ENCODE data around the gene TXNRD2. TPM values are rescaled to one million over a fixed set of nuclear protein-coding genes. Genes with fewer than 3 reads are reported as not detected.

The TXNRD2 gene
- total and polyA plus RNA-seq, 8 donors = 6.4 to 69.5 (median 42.3) TPM

DNA sequence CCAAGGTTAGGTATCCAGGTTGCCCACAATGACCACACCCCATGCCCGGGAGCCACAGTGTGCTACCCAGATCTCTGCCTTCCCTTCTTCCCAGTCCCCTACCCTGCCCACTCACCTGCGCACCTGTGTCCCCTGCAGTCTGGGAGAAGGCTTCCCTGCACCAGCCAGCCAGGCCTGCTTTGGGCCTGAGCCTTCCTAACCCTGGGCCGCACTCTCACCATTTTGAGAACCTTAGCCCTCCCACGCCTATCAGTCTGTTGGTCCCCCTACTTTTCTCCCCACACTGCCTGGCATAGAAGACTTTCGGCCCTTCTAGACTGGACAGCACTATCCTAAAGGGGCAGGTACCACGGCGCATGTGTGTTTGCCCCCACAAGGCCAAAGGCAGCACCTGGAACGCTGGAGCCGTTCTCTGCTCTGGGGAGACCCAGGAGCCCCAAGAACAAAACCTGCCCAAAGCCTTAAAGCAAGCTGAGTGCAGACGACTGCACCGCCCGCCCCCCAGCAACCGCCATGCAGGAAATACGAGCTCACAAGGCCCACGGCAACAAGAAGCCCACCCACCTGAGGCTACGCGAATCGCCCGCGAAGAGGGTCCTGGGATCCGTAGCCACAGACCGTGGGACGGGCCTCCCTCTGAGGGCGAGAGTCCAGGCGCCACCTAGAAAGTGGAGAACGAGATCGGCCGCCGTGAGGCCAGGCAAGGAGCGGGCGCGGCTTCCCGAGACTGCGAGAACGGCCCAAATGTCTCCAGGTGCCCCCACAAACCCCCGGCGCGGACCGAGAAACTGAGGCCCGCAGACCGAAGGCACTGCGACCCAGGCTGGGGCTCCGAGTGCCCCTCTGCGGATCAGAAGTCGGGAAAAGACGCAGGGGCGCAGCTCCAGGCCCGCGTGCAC lies 87.5 kb downstream of the TXNRD2 start:
- peak overlapping the region; percentile 87 to 95 (median 94) for H3K27ac ChIP-seq
- intact Hi-C loops (cut with DNase I; ENCODE audit: low total_unique reads) = no loop called here
- H3K4me1 ChIP-seq = peaks cover 42 to 60% (median 53%) of the 10 kb centered on the region in 4 donors
- no peaks in the 10 kb centered on the region for H3K27me3 ChIP-seq
- H3K36me3 ChIP-seq = peaks cover 17 to 31% (median 30%) of the 10 kb centered on the region in 4 donors
- H3K9me3 ChIP-seq = no peaks in the 10 kb centered on the region
- TF ChIP-seq POLR2AphosphoS5 (IDR thresholded peaks at IDR 0.05) = no peak
- no peak for TF ChIP-seq POLR2A (IDR thresholded peaks at IDR 0.05)
- TF ChIP-seq CTCF (IDR thresholded peaks at IDR 0.05) = no peak
- DNase-seq = peak; percentile 25 to 35
- peak overlapping the region; percentile 80 to 87 (median 84) for H3K4me3 ChIP-seq
- 1% methylated on average over 11 to 49 of the region's 49 CpGs for WGBS, 5 donors

- WGBS, 5 donors = 16 to 38% (median 23%) methylated on average over 11 of the region's 11 CpGs
- no peak for TF ChIP-seq EP300 (IDR thresholded peaks at IDR 0.05)
- TF ChIP-seq POLR2A (IDR thresholded peaks at IDR 0.05) = no peak
- no peak for TF ChIP-seq POLR2AphosphoS5 (IDR thresholded peaks at IDR 0.05)
- no peak for TF ChIP-seq CTCF (IDR thresholded peaks at IDR 0.05)
- no peaks in the 10 kb centered on the region for H3K9me3 ChIP-seq
- peak in 1 of 2 donors; percentile 12 for DNase-seq
- peaks cover 17 to 34% (median 30%) of the 10 kb centered on the region in 4 donors for H3K36me3 ChIP-seq
- H3K4me3 ChIP-seq = peak overlapping the region; percentile 80 to 87 (median 84)
- H3K4me1 ChIP-seq = peaks cover 51 to 66% (median 61%) of the 10 kb centered on the region in 4 donors
- intact Hi-C loops (cut with DNase I; ENCODE audit: low total_unique reads) = no loop called here
- H3K27me3 ChIP-seq = no peaks in the 10 kb centered on the region
- peak overlapping the region; percentile 87 to 95 (median 94) for H3K27ac ChIP-seq
These were observed 88.3 kb downstream of the TXNRD2 start for GRCh38 chr22:19853058-19853878.

DNA sequence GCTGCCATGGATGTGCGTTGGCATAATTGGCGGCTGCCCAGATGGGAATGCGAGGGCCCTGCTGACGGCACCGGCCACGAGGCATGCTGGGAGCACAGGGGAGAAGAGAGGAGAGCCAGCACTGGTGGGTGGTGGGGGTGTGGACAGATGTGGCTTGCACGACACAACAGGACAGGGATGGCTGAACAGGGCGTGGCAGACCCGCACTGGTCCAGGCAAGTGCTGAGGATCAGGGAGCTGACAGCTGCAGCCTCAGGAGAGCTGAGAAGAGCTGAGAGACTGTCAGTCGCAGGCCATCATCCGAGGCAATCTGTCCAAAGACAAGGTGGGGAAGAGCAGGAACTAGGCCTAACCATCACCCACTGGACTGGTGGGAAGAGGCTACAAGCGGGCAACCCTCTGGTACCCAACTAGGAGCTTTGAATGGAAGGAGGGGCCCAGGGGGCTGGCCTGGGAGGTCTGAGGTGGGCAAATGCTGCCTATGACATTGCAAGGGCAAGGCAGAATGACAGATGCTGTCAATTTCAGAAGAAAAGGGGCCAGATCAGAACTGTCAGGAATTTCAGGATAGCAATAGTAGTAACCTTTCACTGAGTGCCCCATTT lies 89.3 kb downstream of the TXNRD2 start:
- H3K36me3 ChIP-seq = peaks cover 17 to 36% (median 30%) of the 10 kb centered on the region in 4 donors
- TF ChIP-seq CTCF (IDR thresholded peaks at IDR 0.05) (no peak), POLR2AphosphoS5 (IDR thresholded peaks at IDR 0.05) (no peak), EP300 (IDR thresholded peaks at IDR 0.05) (no peak), POLR2A (IDR thresholded peaks at IDR 0.05) (no peak)
- peak overlapping the region in 2 of 4 donors; percentile 80 to 87 for H3K4me3 ChIP-seq
- H3K9me3 ChIP-seq = no peaks in the 10 kb centered on the region
- peaks cover 54 to 69% (median 64%) of the 10 kb centered on the region in 4 donors for H3K4me1 ChIP-seq
- intact Hi-C loops (cut with DNase I; ENCODE audit: low total_unique reads) = no loop called here
- no peaks in the 10 kb centered on the region for H3K27me3 ChIP-seq
- WGBS, 5 donors = 76 to 91% (median 80%) methylated on average over 7 to 12 of the region's 12 CpGs
- DNase-seq = peak in 1 of 2 donors; percentile 8
- H3K27ac ChIP-seq = no peak overlapping the region
